Loucy (cell line): ENCODE measurements around the gene AKIP1.
"Not testable (repeated sequence)": the region's sequence is repeated elsewhere in the genome, so short reads cannot be mapped to it uniquely, and the experiment has no call there.

Experiments used
- EZH2phosphoT487 ChIP-seq: fragments of 200-600 bp; IDR thresholded peaks from 2 replicates; pipeline ENCODE4 v1.6.1; 2018; ENCODE audit warnings: antibody characterized with exemption, mild to moderate bottlenecking, moderate library complexity, borderline replicate concordance
- TF ChIP-seq, protein P1 (sequence below): fragments of 200-600 bp; sonication (generic); conservative IDR thresholded peaks from 2 replicates; pipeline ENCODE4 v1.5.1; 2014; ENCODE audit warnings: mild to moderate bottlenecking, antibody characterized with exemption, low read length

DNA sequence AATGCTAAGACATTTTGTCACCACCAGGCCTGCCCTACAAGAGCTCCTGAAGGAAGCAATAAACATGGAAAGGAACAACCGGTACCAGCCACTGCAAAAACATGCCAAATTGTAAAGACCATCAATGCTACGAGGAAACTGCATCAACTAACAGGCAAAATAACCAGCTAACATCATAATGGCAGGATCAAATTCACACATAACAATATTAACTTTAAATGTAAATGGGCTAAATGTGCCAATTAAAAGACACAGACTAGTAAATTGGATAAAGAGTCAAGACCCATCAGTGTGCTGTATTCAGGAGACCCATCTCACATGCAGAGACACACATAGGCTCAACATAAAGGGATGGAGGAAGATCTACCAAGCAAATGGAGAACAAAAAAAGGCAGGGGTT, 19.8 kb upstream of the AKIP1 start:
- TF ChIP-seq, protein P1, sequence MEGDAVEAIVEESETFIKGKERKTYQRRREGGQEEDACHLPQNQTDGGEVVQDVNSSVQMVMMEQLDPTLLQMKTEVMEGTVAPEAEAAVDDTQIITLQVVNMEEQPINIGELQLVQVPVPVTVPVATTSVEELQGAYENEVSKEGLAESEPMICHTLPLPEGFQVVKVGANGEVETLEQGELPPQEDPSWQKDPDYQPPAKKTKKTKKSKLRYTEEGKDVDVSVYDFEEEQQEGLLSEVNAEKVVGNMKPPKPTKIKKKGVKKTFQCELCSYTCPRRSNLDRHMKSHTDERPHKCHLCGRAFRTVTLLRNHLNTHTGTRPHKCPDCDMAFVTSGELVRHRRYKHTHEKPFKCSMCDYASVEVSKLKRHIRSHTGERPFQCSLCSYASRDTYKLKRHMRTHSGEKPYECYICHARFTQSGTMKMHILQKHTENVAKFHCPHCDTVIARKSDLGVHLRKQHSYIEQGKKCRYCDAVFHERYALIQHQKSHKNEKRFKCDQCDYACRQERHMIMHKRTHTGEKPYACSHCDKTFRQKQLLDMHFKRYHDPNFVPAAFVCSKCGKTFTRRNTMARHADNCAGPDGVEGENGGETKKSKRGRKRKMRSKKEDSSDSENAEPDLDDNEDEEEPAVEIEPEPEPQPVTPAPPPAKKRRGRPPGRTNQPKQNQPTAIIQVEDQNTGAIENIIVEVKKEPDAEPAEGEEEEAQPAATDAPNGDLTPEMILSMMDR, result not testable (repeated sequence)
- TF ChIP-seq EZH2phosphoT487, result not testable (repeated sequence)
